ENCODE measurements around the gene ABCB6. TPM values are rescaled to one million over a fixed set of nuclear protein-coding genes. Genes with fewer than 3 reads are reported as not detected.

ABCB6 gene
- total and polyA plus RNA-seq, 2 donors (not counting 1 experiment from before 2014, with no cell fraction given): 12.5 to 49.5 TPM

DNA sequence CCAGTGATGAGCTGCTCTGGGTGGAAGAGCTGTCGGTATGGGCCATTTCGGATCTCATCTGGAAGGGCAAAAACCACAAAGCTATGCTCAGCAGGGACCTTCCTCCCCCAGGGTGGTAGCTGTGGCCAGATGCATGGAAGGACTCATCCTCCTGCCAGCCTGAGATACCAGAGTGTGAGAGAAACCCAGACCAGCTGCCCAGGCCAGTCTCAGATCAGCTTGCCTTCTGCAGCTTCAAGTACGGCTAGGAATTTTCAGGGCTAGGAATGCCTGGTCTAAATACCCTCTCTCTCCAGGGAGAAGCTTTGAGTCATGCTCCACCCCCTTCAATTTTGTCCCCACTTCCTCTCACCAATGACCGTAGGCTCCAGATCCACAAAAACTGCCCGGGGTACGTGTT is 32.9 kb upstream of the ABCB6 start:
- H3K79me2 ChIP-seq (ENCODE audit: control insufficient read depth, insufficient read depth, low read length): peaks cover 3% of the 10 kb centered on the region
- no peak overlapping the region for H3K27ac ChIP-seq (ENCODE audit: insufficient read depth, low read length)
- H3K4me2 ChIP-seq (ENCODE audit: extremely low read depth, insufficient read depth, low read length): no peak overlapping the region
- H3K4me3 ChIP-seq (replicated peaks in 1 of 4; ENCODE audit: control extremely low read depth in 1 of 4, insufficient read depth in 1 of 4, low read depth in 3 of 4, low read length in 4 of 4): no peak overlapping the region
- DNase-seq (ENCODE audit: low read depth in 2 of 2): peak in 1 of 2 donors; percentile 21
- H3K4me1 ChIP-seq (ENCODE audit: control insufficient read depth, extremely low read depth, insufficient read depth, low read length): peaks cover 23% of the 10 kb centered on the region
- H3K9ac ChIP-seq (ENCODE audit: insufficient read depth, low read length): no peak overlapping the region
- no peaks in the 10 kb centered on the region for H3K9me3 ChIP-seq (ENCODE audit: control insufficient read depth, insufficient read depth, low read depth, low read length)
- H3K36me3 ChIP-seq (ENCODE audit: control insufficient read depth, insufficient read depth, low read length): peaks cover 15% of the 10 kb centered on the region
- H2AFZ ChIP-seq (ENCODE audit: low read length): no peak overlapping the region
- no peaks in the 10 kb centered on the region for H4K20me1 ChIP-seq (ENCODE audit: control insufficient read depth, extremely low read depth, insufficient read depth, low read length)
- TF ChIP-seq EZH2 (IDR thresholded peaks at IDR 0.05; ENCODE audit: low read length, missing control alignments): no peak
- TF ChIP-seq, protein P1, sequence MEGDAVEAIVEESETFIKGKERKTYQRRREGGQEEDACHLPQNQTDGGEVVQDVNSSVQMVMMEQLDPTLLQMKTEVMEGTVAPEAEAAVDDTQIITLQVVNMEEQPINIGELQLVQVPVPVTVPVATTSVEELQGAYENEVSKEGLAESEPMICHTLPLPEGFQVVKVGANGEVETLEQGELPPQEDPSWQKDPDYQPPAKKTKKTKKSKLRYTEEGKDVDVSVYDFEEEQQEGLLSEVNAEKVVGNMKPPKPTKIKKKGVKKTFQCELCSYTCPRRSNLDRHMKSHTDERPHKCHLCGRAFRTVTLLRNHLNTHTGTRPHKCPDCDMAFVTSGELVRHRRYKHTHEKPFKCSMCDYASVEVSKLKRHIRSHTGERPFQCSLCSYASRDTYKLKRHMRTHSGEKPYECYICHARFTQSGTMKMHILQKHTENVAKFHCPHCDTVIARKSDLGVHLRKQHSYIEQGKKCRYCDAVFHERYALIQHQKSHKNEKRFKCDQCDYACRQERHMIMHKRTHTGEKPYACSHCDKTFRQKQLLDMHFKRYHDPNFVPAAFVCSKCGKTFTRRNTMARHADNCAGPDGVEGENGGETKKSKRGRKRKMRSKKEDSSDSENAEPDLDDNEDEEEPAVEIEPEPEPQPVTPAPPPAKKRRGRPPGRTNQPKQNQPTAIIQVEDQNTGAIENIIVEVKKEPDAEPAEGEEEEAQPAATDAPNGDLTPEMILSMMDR (conservative IDR thresholded peaks at IDR 0.05 in 1 of 2, IDR thresholded peaks at IDR 0.05 in 1 of 2; ENCODE audit: low read depth in 1 of 2, low read length in 2 of 2): no peak
- peaks cover 10% of the 10 kb centered on the region for H3K27me3 ChIP-seq (ENCODE audit: control insufficient read depth, insufficient read depth, low read length)

DNA sequence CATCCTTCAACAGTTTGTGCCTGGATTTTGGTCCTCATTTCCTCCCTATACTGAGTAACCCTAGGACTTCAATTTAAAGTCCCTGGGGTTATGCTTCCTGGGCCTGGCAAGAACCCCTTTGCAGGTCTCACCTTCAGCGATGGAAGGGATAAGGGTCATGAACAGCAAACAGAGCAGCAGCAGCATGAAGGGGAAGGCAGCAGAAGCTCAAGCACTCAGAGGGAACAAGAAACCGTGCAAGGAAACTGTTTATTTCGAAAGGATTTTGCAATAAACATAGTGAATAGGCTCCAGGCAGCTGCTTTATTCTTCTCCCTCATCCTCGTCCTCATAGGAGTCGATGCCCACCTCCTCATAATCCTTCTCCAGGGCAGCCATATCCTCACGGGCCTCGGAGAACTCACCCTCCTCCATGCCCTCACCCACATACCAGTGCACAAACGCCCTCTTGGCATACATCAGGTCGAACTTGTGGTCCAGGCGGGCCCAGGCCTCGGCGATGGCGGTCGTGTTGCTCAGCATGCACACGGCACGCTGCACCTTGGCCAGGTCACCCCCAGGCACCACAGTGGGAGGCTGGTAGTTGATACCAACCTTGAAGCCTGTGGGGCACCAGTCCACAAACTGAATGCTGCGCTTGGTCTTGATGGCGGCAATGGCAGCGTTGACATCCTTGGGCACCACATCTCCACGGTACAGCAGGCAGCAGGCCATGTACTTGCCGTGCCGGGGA is 31.5 kb upstream of the ABCB6 start:
- Histone ChIP-seq H3K79me2 (ENCODE audit: control insufficient read depth, insufficient read depth, low read length) (peaks cover 15% of the 10 kb centered on the region), H3K36me3 (ENCODE audit: control insufficient read depth, insufficient read depth, low read length) (peaks cover 18% of the 10 kb centered on the region), H3K4me2 (ENCODE audit: extremely low read depth, insufficient read depth, low read length) (peak overlapping the region; percentile 25), H3K27me3 (ENCODE audit: control insufficient read depth, insufficient read depth, low read length) (peaks cover 7% of the 10 kb centered on the region), H3K4me3 (replicated peaks in 1 of 4; ENCODE audit: control extremely low read depth in 1 of 4, insufficient read depth in 1 of 4, low read depth in 3 of 4, low read length in 4 of 4) (no peak overlapping the region), H3K4me1 (ENCODE audit: control insufficient read depth, extremely low read depth, insufficient read depth, low read length) (peaks cover 26% of the 10 kb centered on the region), H3K27ac (ENCODE audit: insufficient read depth, low read length) (peak overlapping the region; percentile 56), H4K20me1 (ENCODE audit: control insufficient read depth, extremely low read depth, insufficient read depth, low read length) (no peaks in the 10 kb centered on the region), H3K9me3 (ENCODE audit: control insufficient read depth, insufficient read depth, low read depth, low read length) (no peaks in the 10 kb centered on the region), H2AFZ (ENCODE audit: low read length) (no peak overlapping the region), H3K9ac (ENCODE audit: insufficient read depth, low read length) (no peak overlapping the region)
- peak in 1 of 2 donors; percentile 36 for DNase-seq (ENCODE audit: low read depth in 2 of 2)
- TF ChIP-seq, protein P1 (conservative IDR thresholded peaks at IDR 0.05 in 1 of 2, IDR thresholded peaks at IDR 0.05 in 1 of 2; ENCODE audit: low read depth in 1 of 2, low read length in 2 of 2): no peak
- TF ChIP-seq EZH2 (IDR thresholded peaks at IDR 0.05; ENCODE audit: low read length, missing control alignments): no peak

DNA sequence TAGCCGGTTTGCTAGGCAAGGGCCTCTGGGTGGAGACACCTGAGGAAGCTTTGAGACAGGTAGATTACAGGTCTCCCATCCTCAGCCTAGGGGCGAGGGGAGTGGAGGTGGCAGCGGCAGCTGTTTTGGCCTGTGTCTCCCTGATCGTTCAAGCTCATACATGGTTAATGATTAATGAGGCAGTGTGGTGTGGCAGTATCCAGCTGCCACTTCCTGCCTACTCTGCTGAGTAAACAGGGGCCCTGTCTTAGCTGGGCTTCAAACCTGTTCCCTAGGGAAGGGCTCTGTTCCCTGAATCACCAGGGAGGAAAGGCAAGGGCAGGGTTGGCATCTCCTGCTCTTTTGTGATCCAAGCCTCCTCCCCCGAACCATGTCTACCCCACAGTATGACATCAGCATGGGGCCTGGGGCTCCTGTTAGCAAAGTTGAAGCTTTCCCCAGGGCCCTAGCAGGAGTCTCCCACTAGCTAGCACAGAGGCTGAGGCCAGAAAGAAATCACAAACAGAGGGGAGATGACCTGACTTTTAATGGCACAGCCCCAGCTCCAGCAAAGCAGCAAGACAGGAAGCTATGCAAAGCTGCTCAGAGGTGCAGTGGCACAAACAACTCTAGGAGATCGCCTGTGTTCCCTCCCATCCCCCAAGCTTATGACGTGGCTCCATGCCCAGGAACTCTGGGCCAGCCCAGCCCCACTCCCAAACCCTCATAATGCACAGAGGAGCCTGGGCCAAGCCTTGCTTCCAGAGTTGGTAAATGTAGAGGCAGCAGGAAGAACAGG is 30.6 kb upstream of the ABCB6 start:
- Histone ChIP-seq H3K79me2 (ENCODE audit: control insufficient read depth, insufficient read depth, low read length) (peaks cover 15% of the 10 kb centered on the region), H3K36me3 (ENCODE audit: control insufficient read depth, insufficient read depth, low read length) (peaks cover 18% of the 10 kb centered on the region), H3K9me3 (ENCODE audit: control insufficient read depth, insufficient read depth, low read depth, low read length) (no peaks in the 10 kb centered on the region), H3K4me1 (ENCODE audit: control insufficient read depth, extremely low read depth, insufficient read depth, low read length) (peaks cover 23% of the 10 kb centered on the region), H3K4me3 (replicated peaks in 1 of 4; ENCODE audit: control extremely low read depth in 1 of 4, insufficient read depth in 1 of 4, low read depth in 3 of 4, low read length in 4 of 4) (no peak overlapping the region), H2AFZ (ENCODE audit: low read length) (no peak overlapping the region), H3K27me3 (ENCODE audit: control insufficient read depth, insufficient read depth, low read length) (peaks cover 2% of the 10 kb centered on the region), H3K4me2 (ENCODE audit: extremely low read depth, insufficient read depth, low read length) (peak overlapping the region; percentile 25), H4K20me1 (ENCODE audit: control insufficient read depth, extremely low read depth, insufficient read depth, low read length) (no peaks in the 10 kb centered on the region), H3K9ac (ENCODE audit: insufficient read depth, low read length) (no peak overlapping the region), H3K27ac (ENCODE audit: insufficient read depth, low read length) (peak overlapping the region; percentile 56)
- TF ChIP-seq, protein P1 (conservative IDR thresholded peaks at IDR 0.05 in 1 of 2, IDR thresholded peaks at IDR 0.05 in 1 of 2; ENCODE audit: low read depth in 1 of 2, low read length in 2 of 2): no peak
- TF ChIP-seq EZH2 (IDR thresholded peaks at IDR 0.05; ENCODE audit: low read length, missing control alignments): no peak
- peak; percentile 70 to 91 for DNase-seq (ENCODE audit: low read depth in 2 of 2)

Measured in fibroblast of lung (primary cell).